A549 (cell line): ENCODE results near the gene ATP2C2. TPM values are rescaled to one million over a fixed set of nuclear protein-coding genes. Genes with fewer than 3 reads are reported as not detected.

Experiments used
- ATAC-seq, 2 experiments: fragments of 200-7000 bp in 1 of 2; fragments of >200 bp in 1 of 2; cut with Nextera tagmentation in 1 of 2; cut with Tn5 transposase in 1 of 2; 3 replicates each; pipeline versions ENCODE4 v1.8.0 to v1.9.1; 2018 to 2020; ENCODE audit warnings: mild to moderate bottlenecking in 1 of 2, moderate library complexity in 1 of 2
- CTCF ChIA-PET: fragments of 300-600 bp; sonication (Branson Sonifier 250); formaldehyde crosslinking; extraction: SDS; loops from one replicate; lab custom pipeline; 2021; ENCODE audit warnings: antibody characterized with exemption, inconsistent platforms; lab: Yijun Ruan, JAX
- POLR2A ChIA-PET: fragments of 350-600 bp; formaldehyde crosslinking; extraction: SDS; loops from one replicate; lab custom pipeline; 2021; ENCODE audit warnings: antibody characterized with exemption, inconsistent platforms; lab: Yijun Ruan, JAX
- DNase-seq, 2 experiments: peaks; one replicate each; pipeline versions ENCODE4 v3.0.0 to v3.0.0-alpha.2; 2011 to 2016; ENCODE audit warnings: low read depth in 1 of 2, low spot score in 1 of 2
- FAIRE-seq: peaks from 2 replicates; lab custom pipeline; 2011; peaks lifted over from hg19 to GRCh38; lab: Jason Lieb, UNC
- H3K27ac ChIP-seq, 2 experiments: fragments of >200 bp; sonication (Bioruptor Twin); formaldehyde crosslinking; 3 replicates each; pipeline ENCODE4 v1.5.1; 2016 to 2017
- H3K4me1 ChIP-seq: fragments of >200 bp; sonication (Bioruptor Twin); formaldehyde crosslinking; 3 replicates; pipeline ENCODE4 v1.6.1; 2016
- H3K4me2 ChIP-seq: fragments of >200 bp; sonication (Bioruptor Twin); formaldehyde crosslinking; 3 replicates; pipeline ENCODE4 v1.6.1; 2016
- H3K4me3 ChIP-seq: fragments of >200 bp; sonication (Bioruptor Twin); formaldehyde crosslinking; 3 replicates; pipeline ENCODE4 v1.5.1; 2016
- H3K9me3 ChIP-seq: fragments of >200 bp; sonication (Bioruptor Twin); formaldehyde crosslinking; 3 replicates; pipeline ENCODE4 v1.6.1; 2016
- BCL3 ChIP-seq: fragments of >200 bp; sonication (Bioruptor Twin); formaldehyde crosslinking; IDR thresholded peaks from 3 replicates; pipeline ENCODE4 v1.6.1; 2016
- CBX2 ChIP-seq: fragments of 200-600 bp; sonication (generic); IDR thresholded peaks from 2 replicates; pipeline ENCODE4 v1.6.1; 2016; ENCODE audit warnings: low read depth, mild to moderate bottlenecking, borderline replicate concordance
- CEBPB ChIP-seq, 2 experiments: fragments of >200 bp in 1 of 2; sonication (Bioruptor Twin) in 1 of 2; formaldehyde crosslinking in 1 of 2; IDR thresholded peaks; 2 replicates each; pipeline ENCODE4 v1.6.1; 2012 to 2016
- CHD2 ChIP-seq: fragments of 150-350 bp; IDR thresholded peaks from 2 replicates; pipeline ENCODE4 v1.6.1; 2014; ENCODE audit warnings: low read length; ENCODE audit not compliant: partially characterized antibody
- EHF ChIP-seq: fragments of 250-450 bp; sonication (Bioruptor Pico); IDR thresholded peaks from 2 replicates; pipeline ENCODE4 v1.5.0; 2020; ENCODE audit warnings: mild to moderate bottlenecking
- ELK1 ChIP-seq: fragments of 150-350 bp; IDR thresholded peaks from 2 replicates; pipeline ENCODE4 v1.6.1; 2014; ENCODE audit warnings: low read depth, mild to moderate bottlenecking, low read length
- ESRRA ChIP-seq: fragments of 150-350 bp; IDR thresholded peaks from 2 replicates; pipeline ENCODE4 v1.6.1; 2014; ENCODE audit warnings: mild to moderate bottlenecking, low read length, borderline replicate concordance
- FOXS1 ChIP-seq: fragments of 250-450 bp; sonication (Bioruptor Pico); IDR thresholded peaks from 2 replicates; pipeline ENCODE4 v1.5.0; 2020; ENCODE audit warnings: mild to moderate bottlenecking, moderate library complexity
- HES2 ChIP-seq: fragments of >200 bp; sonication (Bioruptor Twin); formaldehyde crosslinking; IDR thresholded peaks from 2 replicates; pipeline ENCODE4 v1.6.1; 2016
- HOXB5 ChIP-seq: fragments of 250-450 bp; sonication (Bioruptor Pico); IDR thresholded peaks from 2 replicates; pipeline ENCODE4 v1.5.0; 2020; ENCODE audit warnings: mild to moderate bottlenecking, moderate library complexity
- NFE2L2 ChIP-seq: fragments of 150-350 bp; conservative IDR thresholded peaks from 2 replicates; pipeline ENCODE4 v1.6.1; 2014; ENCODE audit warnings: low read length
- PBX3 ChIP-seq: IDR thresholded peaks from 2 replicates; pipeline ENCODE4 v1.6.1; 2012
- POLR2A ChIP-seq: IDR thresholded peaks from 2 replicates; pipeline ENCODE4 v1.6.1; 2012; ENCODE audit warnings: mild to moderate bottlenecking, low read length
- POLR2AphosphoS2 ChIP-seq: conservative IDR thresholded peaks from 2 replicates; pipeline ENCODE4 v1.6.1; 2012; ENCODE audit warnings: low read length, improper control_type of control experiment, inconsistent platforms
- RNF2 ChIP-seq: fragments of 200-600 bp; sonication (generic); IDR thresholded peaks from 2 replicates; pipeline ENCODE4 v1.6.1; 2016; ENCODE audit warnings: low read depth, mild to moderate bottlenecking, antibody characterized with exemption, moderate library complexity, borderline replicate concordance
- USF2 ChIP-seq: fragments of 450-650 bp; IDR thresholded peaks from 2 replicates; pipeline ENCODE4 v1.6.1; 2014; ENCODE audit warnings: antibody characterized with exemption
- ZC3H11A ChIP-seq: fragments of 450-650 bp; IDR thresholded peaks from 2 replicates; pipeline ENCODE4 v1.6.1; 2014; ENCODE audit warnings: antibody characterized with exemption, mild to moderate bottlenecking
- ZFP36 ChIP-seq: fragments of 450-650 bp; IDR thresholded peaks from 2 replicates; pipeline ENCODE4 v1.6.1; 2014; ENCODE audit warnings: borderline replicate concordance; ENCODE audit not compliant: partially characterized antibody
- ZNF302 ChIP-seq: fragments of 250-450 bp; sonication (Bioruptor Pico); IDR thresholded peaks from 2 replicates; pipeline ENCODE4 v1.9.0; 2021; ENCODE audit warnings: inconsistent platforms, mild to moderate bottlenecking, moderate library complexity
- ZSCAN20 ChIP-seq: fragments of 250-450 bp; sonication (Bioruptor Pico); IDR thresholded peaks from 2 replicates; pipeline ENCODE4 v1.8.0; 2022; ENCODE audit warnings: mild to moderate bottlenecking, moderate library complexity
- WGBS: methylation state at CpG from one replicate; pipeline ENCODE4 v1.1.6; 2017; ENCODE audit errors: missing lambda C conversion rate; 5-methylcytosine and 5-hydroxymethylcytosine counted together
- polyA plus RNA-seq, 4 experiments: library from polyadenylated mRNA; depleted of rRNA in 3 of 4; stranded (reverse); fragments of >200 nt; fragmentation: RNase III in 1 of 4; extraction: RNeasy Plus Mini Kit Qiagen cat#74134 plus additional on column Dnase treatment in 1 of 4; gene quantifications; 2 replicates in 3 of 4; 3 replicates in 1 of 4; pipeline ENCODE4 v1.2.3, GENCODE V29; 2011 to 2017

Gene ATP2C2
- polyA plus RNA-seq, 2 of the 4 experiments (the other 2 are of a cell fraction) = 0.14 to 0.17 TPM

GRCh38 chr16:84471966-84472365 is 103.6 kb downstream of the ATP2C2 start:
- TF ChIP-seq POLR2AphosphoS2 (no peak), POLR2A (no peak), CEBPB (IDR thresholded peaks at IDR 0.05) (no peak), FOXS1 (CRISPR knock-in tag) (no peak), NFE2L2 (no peak), ZSCAN20 (CRISPR knock-in tag) (no peak), HOXB5 (CRISPR knock-in tag) (no peak), BCL3 (no peak), EHF (no peak), ELK1 (no peak), HES2 (no peak), ZNF302 (no peak), CHD2 (no peak), ZC3H11A (no peak), ESRRA (no peak), CBX2 (no peak), USF2 (no peak), PBX3 (no peak), ZFP36 (no peak)
- no peak overlapping the region for H3K27ac ChIP-seq
- FAIRE-seq (no peak), ATAC-seq (no peak), DNase-seq (no peak)
- H3K4me2 ChIP-seq = no peak overlapping the region
- no peaks in the 10 kb centered on the region for H3K4me1 ChIP-seq
- peaks cover 17% of the 10 kb centered on the region for H3K9me3 ChIP-seq
- CTCF ChIA-PET = no interaction called here
- POLR2A ChIA-PET = no interaction called here
- 97% methylated on average over 3 of the region's 4 CpGs for WGBS
- H3K4me3 ChIP-seq = no peak overlapping the region

GRCh38 chr16:84475643-84476240 is 107.4 kb downstream of the ATP2C2 start:
- no peak overlapping the region for H3K27ac ChIP-seq
- FAIRE-seq = no peak
- H3K4me1 ChIP-seq = no peaks in the 10 kb centered on the region
- DNase-seq = no peak
- no peak overlapping the region for H3K4me2 ChIP-seq
- ChIA-PET CTCF (interaction anchor here (3.6 kb wide), 1 partner anchor 292 kb away, joined by 12 read pairs; no protein-coding TSS in a partner anchor), POLR2A (interaction anchor here (1.1 kb wide), 1 partner anchor 29 kb away, joined by 3 read pairs; no protein-coding TSS in a partner anchor)
- 90% methylated on average over 8 of the region's 8 CpGs for WGBS
- H3K4me3 ChIP-seq = no peak overlapping the region
- H3K9me3 ChIP-seq = peaks cover 7% of the 10 kb centered on the region; the same call in 2 of the 3 replicates
- TF ChIP-seq NFE2L2 (no peak), RNF2 (no peak)
- TF ChIP-seq, all 56 proteins: peak for 0
- ATAC-seq = no peak
